ENCODE results near the gene MERTK.

MERTK gene

DNA sequence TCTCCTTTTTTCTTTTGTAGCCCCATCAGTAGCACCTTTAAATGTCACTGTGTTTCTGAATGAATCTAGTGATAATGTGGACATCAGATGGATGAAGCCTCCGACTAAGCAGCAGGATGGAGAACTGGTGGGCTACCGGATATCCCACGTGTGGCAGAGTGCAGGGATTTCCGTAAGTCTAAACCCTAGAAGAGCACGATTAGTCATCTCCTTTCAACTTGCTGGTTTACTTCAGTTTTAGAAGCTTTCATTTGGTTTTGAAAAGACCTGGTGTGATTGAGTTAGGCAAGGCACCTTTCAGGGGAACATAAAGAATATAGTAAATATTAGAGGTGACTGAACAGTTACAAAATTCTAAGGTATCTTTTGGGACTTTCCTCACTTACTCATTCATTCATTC is 84.4 kb downstream of the MERTK start:
- DNase-seq = no peak

DNA sequence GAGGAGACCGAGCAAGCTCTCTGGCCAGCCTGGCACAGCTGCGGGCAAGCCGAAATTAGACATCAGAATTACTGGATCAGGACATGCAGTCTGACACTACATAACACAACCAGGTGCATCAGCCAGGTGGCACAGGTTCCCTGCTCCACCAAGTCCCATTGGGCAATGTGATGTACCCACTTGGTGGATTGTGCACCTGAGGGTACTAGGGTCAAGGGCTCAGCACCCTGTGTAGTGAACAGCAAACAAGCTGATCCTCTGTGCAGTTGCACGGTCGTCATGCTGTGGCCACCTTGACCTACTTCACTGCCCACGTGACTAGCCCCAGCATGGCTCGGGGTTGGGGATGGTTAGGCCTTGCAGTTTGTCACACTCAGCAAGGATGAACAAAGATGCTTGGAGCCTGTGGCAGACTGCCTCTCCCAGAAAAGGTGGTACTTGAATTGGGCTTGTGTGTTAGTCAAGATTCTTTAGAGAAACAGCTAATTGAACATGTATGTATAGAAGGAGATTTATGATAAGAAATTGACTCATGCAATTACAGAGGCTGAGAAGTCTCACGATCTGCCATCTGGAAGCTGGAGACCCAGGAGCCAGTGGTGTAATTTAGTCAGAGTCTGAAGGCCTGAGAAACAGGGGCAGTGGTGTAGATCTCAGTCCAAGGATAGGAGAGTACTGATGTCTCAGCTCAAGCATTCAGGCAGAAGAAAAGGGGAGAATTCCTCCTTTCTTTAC is 85.2 kb downstream of the MERTK start:
- no peak for DNase-seq

DNA sequence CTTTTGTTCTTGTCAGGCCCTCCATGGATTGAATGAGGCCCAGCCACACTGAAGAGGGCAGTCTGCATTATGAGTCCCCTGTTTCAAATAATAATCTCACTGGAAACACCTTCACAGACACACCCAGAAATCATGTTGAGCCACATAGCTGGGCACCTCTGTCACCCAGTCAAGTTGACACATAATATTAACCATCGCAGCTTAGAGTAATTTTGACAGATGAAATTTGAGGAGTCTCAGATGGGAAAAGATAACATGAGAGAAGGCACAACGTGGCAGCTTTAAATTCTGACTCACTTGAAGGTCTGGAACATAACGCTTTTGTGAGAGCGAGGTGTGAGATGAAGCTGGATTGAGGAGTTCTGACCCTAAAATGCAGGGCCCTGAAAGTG is 85.8 kb downstream of the MERTK start:
- DNase-seq = no peak

DNA sequence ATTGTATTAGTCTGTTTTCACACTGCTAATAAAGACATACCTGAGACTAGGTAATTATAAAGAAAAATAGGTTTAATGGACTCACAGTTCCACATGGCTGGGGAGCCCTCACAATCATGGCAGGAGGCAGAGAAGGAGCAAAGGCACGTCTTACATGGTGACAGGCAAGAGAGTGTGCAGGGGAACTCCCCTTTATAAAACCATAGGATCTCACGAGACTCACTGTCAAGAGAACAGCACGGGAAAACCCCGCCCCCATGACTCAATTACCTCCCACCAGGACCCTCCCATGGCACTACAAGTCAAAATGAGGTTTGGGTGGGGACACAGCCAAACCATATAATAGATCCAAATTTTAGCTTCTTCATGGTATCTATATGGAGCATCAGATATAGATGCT is 87.1 kb downstream of the MERTK start:
- DNase-seq = no peak

DNA sequence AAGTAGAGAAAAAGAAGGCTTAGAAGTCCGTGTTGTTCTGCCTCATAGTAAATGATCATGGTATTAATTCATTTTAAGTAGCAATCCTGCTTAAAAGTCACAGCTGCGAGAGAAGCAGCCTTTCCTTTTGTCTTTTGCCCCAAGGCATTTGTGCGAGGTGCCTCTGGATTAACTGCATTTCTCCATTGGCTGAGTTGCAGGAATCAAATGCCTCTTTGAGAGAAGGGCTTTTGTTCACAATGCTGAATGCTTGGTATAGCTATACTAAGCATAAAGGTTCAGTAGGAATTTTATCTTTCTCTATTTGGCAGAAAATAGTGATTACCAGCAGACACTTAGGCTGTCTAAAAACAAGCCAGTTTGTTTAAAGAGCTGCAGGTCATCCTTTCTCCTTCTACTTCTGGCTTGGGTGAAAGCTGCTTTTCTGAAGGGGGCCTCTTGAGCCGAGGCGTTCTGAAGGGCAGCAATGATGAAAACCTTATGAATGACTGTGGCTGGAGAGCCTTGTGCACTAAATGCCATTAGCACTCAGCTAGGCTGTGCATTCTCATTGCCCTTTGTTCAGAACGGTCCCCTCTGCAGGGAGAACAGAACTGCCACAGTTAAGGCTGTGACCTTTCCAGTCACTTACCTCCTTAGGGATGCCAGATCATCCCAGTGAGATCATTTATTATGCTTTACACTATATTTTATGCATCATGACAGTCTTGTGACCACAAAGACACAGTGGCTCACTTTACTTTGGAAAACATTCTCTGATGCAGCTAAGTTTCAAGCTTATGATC is 87.9 kb downstream of the MERTK start:
- DNase-seq = no peak

DNA sequence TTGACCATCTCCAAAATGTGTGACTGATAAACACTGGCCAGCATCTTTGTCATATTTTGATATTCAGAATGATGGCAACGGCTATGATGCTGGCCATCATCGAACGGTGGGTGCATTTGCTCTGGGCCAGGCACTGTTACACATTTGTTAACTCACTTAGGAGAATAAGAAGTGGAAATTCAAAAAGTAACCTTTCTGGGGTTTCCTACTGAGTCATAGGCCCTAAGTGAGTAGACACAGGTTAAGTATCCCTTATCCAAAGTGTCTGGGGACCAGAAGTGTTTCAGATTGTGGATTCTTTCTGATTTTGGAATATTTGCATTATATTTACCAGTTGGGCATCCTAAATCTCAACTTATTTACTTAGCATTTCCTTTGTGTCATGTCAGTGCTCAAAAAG is 92.0 kb downstream of the MERTK start:
- no peak for DNase-seq

DNA sequence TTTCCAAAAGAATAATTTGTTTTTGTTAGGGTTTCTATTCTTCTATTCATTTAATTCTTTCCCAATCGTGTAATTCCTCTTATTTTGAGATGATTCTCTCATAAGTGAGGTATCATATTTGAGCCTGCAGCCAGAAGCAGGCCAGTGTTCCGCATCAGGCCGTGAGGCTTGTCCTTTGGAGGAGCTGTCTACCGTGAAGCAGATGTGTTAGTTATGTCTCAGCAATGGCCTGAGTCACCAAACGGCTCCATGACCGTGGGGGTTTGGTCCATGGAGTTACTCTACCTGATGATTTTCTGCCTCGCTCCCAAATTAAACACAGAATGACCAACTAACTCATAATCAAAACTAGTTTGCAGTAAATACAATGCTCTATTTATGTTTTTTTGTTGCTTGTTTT is 92.4 kb downstream of the MERTK start:
- no peak for DNase-seq

- DNase-seq = no peak
Observed at GRCh38 chr2:111994042-111994441, 95.6 kb downstream of the MERTK start.

DNA sequence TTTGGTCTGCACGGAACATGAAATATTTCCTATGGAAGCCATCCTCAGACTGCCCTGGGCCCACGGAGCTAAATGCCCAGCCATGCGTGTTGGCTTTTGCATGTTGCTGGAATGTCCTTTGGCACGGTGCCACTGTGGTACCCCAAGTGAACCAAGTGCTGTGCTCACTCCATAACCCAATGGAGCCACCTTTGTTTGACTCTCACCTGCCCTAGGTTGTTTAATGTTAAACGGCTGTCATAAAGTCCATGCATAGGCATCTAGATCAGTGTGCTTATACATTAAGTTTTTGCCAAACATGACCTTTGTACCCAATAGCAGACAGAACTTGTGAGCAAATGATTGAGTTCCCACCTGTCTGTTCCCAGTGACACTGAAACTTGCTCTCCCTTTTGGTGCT is 96.7 kb downstream of the MERTK start:
- no peak for DNase-seq

DNA sequence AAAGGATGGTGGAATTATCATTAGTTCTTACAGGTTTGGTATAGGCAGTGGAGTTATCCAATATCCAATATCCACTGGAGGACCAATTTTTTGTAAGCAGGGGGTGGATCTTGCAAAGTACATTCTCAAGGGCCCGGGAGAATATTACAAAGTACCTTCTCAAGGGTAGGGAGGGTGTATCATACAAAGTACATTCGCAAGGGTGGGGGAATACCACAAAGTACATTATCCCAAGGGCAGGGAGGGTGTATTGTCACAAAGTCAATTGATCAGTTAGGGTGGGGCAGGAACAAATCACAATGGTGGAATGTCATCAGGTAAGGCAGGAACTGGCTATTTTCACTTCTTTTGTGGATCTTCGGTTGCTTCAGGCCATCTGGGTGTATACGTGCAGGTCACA is 101.4 kb downstream of the MERTK start:
- no peak for DNase-seq

DNA sequence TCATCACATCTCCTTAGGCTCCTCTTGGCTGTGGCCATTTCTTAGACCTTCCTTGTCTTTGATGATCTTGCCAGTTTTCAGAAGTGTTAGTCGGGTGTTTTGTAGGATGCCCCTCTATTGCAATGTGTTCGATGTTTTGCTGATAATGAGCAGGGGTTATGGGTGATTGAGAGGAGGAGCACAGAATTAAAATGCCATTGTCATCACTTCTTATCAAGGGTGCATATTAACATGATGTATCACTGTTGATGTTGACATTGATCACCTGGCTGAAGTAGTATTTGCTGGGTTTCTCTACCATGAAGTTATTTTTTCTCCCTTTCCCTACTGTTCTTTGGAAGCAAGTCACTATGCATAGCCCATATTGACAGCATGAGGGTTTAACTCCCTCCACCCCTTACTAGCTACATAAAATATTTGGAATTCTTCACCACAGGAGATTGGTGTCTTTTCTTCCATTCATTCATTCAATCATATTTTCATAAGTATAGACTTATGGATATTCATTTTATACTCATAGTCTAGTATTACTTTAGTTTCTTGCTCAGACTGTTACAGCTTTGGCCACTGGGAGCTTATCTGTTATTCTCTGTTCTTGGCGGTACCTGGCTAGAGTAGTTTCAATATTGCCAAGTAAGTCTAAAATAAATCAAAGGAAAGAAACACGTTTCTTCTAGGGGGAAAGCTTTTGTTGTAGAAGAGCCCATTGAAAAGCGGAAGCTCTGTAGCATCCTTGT is 102.2 kb downstream of the MERTK start:
- no peak for DNase-seq

- no peak for DNase-seq
Observed at GRCh38 chr2:112001136-112001715, 102.8 kb downstream of the MERTK start.

GRCh38 chr2:112001942-112002341 is 103.5 kb downstream of the MERTK start:
- no peak for DNase-seq

DNA sequence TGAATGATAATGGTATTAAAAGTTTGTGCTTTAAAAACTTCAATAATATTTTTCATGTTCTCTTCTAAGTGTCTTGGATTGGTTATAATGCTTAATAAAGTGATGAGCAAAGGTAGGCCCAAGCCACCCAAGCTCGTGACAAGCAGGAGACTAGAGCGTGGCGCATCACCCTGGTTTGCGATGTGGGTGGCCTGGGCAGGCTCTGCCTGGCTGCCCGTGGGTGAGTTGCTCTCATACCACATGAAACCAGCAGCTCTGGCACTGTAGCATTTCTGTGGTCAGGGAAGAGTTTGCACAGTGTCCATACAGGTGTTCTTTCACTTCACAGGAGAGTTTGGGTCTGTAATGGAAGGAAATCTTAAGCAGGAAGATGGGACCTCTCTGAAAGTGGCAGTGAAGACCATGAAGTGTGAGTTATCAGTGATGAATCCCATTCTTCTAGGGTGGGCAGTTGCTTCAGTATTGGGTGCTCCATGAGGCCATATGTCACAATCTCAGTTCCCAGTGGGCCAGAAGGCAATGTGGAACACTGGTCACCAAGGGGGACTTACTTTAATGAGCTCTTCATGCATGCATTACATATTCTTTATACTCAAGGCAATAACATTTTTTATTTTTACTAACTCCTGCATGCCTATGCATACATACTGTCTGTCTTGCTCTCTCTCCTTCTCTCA is 105.3 kb downstream of the MERTK start:
- DNase-seq = no peak

DNA sequence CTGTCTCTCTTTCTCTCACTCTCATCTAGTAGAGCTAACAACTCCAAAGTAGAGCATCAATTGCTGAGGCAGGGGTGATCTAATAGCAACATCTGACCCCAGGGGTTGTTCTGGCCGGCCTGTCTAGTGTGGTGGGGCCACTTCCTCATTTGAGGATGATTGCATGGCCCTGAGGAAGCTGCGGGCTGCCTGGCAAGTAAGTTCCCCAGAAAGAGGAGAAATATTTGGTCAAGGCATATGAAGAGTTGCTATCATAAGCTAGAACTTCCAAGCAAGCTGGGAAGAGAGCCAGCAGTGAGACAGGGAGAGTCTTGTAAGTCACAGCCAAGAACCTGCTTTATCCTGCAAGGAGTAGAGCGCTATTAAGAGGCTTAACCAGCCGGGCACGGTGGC is 105.8 kb downstream of the MERTK start:
- DNase-seq = no peak

- DNase-seq = no peak
Observed at GRCh38 chr2:112005406-112006075, 107.1 kb downstream of the MERTK start.

DNA sequence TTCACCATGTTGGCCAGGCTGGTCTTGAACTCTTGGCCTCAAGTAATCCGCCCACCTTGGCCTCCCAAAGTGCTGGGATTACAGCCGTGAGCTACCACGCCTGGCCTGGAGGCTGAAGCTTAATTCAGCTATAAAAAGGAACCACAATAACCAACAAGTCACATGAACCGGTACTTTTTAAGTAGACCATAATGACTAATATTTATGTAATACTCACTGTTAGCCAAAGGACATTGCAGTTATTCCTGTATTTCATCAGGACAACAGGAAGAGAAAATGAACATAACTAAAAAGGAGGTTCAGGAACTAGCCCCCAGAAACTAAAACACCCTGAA is 107.6 kb downstream of the MERTK start:
- DNase-seq = no peak

DNA sequence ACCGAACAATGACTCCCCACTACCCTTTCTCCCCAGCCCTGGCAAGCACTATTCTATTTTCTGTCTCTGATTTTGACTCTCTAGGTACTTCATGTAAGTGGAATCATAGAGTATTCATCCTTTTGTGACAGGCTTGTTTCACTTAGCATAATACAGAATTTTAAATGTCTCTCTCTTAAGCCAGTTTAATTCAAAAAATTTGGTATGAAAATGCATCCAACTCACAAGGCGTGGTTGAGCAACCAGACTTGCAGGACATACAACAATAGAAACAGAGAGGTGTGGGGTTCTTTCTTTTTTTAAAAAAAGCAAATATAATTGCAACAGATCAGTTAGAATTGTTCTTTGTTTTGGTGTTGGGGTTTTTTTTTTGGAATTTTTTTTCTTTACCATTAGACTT is 109.1 kb downstream of the MERTK start:
- DNase-seq = no peak

- no peak for DNase-seq
Observed at GRCh38 chr2:112008910-112009485, 110.6 kb downstream of the MERTK start.

- no peak for DNase-seq
Observed at GRCh38 chr2:112010751-112011150, 112.3 kb downstream of the MERTK start.

- no peak for DNase-seq
Observed at GRCh38 chr2:112012556-112012955, 114.1 kb downstream of the MERTK start.

DNA sequence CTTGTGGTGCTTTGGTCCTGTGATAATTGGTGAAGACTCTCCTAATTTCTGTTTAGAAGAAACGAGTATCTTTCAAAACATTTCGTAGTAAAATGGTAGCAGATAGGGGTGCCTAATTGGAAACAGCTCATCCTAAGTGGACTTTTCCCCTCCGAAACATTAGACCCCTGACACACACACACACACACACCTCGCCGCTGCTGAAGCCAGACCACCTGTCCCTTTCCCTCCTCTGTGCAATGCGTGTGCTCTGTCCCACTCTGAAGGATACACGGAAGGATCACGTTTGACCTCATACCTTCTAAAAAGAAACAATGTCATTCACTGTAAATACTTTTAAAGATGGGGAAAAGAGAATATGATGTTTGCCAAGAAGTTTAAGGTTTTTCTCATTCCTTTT is 120.4 kb downstream of the MERTK start:
- no peak for DNase-seq

Measured in NCI-H2029 (cell line).